SW 1271 (cell line): Measurements from ENCODE around the gene PCDH8.

ENCODE experiments used
- DNase-seq, 2 experiments: peaks; one replicate each; lab custom pipeline; 2025; lab: John Stamatoyannopoulos, UW

Gene PCDH8

DNA sequence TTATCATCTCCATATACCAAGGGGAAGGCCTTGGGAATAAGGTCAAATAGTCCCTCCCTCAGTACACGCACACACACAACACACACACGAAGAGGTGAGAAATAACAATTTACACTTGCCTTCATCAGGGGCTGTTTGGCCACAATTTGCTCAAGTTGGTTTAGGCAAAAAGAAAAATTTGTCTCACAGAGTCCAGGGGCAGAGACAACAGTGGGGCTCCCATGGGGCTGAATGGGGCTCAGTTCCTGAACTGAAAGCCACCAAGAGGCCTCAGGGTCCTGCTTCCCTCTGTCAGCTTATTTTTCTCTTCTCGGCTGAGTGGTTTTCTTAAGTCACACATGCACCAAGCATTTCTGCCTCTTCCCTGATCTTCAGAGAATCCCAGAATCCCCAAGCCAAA, 35.5 kb downstream of the PCDH8 start:
- no peak for DNase-seq

DNA sequence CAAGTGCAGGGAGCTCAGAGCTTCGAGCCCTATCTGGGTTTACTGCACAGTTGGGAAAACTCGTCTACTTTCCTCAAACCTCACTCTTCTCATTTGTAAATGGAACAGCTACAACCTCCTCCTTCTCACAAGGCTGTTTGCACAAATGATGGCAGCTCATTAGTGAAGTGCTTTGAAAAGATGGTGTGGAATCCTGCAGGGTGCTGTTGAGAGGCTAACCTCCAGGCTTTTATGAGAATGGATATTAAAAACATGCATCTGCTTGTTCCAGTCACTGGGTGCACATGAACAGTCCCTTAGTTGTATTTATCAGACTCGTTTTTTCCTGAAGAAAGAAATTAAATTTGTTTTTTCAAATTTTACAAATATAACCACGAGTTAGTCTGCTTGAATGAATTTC, 36.6 kb downstream of the PCDH8 start:
- no peak for DNase-seq

DNA sequence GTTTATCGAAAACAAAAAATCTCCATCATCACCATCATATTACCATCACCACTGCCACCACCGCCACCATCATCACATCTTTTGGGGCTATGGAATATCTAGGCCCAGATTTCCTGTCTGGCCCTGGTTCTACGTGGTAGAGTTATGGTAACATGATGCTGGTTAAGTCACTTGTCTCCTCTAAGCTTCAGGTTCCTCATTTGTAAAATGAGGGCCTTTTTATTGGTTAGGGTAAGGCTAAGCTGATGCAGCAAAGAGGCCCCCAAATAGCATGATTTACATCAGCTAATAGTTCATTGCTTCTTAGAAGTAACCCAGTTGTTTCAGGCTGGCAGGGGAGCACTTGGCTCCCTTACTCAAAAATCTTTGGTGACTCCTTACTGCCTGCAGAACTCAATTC, 37.9 kb downstream of the PCDH8 start:
- no peak for DNase-seq

DNA sequence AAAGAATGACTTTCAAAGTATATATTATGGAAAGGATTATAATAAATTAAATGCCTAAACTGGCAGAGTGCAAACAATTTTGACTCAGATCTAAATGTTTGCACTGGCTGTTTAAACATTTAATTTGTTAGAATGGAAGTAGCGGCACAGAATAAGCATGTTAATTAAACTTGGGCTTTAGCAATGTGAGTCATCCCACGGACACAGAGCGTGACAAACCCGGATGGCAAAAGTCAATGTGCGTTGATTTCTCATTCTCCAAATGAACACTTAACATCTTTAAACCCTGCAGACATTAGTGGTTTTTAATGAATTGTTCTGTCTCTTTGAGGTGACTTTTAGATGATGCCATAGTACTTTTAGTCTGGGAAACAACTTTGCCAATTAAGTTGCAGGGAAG, 38.4 kb downstream of the PCDH8 start:
- no peak for DNase-seq

DNA sequence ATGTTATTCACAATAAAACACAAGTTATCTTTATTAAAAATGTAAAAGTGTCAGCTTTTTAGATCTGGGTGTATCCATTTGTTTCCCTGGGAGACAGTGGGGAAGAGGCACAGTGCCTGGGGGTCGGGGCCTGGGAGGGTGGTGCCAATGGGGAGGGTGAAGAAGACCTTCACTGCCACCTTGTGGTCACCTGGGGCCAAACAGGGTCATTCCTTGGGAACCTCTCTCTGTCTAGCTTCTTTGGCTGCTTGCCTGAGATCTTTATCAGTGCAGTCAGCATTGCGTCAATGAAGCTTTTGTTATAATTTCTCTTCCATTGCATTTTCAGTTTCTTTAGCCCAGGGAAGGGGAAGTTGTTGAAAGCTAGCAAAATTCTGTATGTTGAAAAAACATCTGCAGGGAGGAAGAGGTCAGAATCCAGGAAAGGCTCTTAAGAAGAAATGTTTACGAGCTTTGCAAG, 39.1 kb downstream of the PCDH8 start:
- DNase-seq = peak; percentile 8 to 64

DNA sequence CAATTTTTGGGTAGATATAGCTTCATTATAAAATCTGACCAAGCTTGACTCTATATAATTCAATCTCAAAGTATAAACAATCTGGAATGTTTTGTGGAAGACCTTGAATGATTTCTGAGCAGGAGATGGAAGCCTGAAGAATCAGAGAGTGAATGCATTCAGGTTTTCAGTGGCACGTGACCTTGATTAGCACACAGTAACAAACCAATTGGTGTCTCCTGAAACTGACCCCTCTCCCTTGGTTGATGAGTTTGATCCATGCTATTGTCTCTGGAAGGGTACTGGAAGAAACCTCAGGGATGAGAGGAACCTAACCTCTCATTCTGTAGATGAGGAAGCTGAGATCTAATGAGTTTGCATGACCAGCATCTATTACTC, 39.6 kb downstream of the PCDH8 start:
- no peak for DNase-seq

DNA sequence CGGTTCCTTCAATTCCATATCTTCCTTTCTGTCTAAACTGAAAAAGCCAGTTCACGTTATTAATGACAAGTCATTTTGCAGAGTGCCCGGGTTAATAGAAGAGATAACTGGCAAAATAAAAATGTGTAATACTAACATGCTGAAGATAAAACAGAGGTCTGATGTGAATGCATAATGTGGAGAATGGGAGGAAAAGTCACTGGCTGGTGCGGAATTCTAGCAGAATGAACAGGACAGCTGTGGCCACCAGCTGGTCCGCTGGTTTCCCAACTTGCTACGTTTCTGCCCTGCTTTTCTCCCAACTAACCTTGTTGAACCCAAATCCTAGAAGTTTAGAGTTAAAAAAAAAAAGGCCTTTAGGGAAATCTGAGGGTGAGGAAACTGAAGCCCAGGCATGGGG, 42.4 kb downstream of the PCDH8 start:
- no peak for DNase-seq

DNA sequence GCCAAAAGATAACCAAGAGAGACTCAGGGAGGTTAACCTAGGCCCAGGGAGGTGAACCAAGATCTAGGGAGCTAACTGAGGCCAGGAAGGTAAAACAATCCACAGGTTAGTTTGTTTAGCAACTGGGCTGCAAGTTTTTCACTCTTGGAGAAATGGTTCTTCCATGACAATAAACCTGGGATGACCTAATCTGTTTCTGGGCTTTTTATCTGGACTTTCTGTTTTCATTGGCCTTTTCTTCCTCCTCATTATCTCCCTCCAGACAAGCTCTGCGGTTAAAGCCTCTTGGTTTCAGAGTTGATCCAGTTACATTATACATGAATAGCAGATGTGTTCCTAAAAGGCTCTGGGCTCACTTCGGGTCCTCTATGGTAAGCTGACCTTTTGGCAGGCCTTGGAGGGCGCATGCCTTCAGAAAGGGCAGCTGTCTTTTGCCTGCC, 44.2 kb downstream of the PCDH8 start:
- no peak for DNase-seq

DNA sequence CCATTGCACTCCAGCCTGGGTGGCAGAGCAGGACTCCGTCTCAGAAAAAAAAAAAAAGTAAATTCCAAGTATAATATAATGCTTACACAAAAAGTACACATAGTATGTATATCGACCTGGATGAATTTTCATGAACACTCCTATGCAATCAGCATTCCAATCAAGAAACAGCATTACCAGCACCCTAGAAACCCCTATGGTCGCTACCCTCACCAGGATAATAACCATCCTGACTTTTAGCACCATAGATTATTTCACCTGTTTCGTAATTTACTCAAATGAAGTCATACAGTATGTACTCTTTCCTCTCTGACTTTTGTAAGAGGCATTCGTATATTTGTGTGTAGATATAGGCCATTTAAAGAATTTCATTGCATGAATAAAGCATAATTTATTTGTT, 47.6 kb downstream of the PCDH8 start:
- DNase-seq = no peak

DNA sequence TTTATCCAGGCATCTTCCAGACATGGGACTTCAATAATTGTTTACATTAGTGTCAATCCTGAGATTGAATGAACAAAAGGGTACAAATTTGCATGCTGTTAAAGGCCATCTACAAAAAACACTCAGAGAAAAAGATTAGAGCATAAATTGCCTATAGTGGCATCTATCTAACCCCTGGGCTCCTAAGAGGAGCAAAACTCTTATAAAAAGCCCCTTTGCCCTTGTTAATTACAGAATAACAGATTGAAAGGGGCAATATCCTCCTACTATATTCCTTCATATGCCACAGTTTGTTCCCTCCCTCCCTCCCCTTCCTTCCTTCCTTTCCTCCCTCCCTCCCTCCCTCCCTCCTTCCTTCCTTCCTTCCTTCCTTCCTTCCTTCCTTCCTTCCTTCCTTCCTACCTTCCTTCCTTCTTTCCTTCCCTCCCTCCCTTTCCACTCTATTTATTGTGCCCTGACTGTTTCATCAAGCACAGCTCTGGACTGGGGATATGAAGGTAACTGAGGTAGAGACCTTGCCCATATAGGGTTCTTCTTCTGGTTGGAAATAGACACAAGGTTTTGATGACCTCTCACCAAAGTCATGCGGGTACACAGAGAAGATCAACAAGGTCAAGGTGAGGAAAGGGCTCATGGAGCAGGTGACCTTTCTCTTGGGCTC, 49.5 kb downstream of the PCDH8 start:
- no peak for DNase-seq

DNA sequence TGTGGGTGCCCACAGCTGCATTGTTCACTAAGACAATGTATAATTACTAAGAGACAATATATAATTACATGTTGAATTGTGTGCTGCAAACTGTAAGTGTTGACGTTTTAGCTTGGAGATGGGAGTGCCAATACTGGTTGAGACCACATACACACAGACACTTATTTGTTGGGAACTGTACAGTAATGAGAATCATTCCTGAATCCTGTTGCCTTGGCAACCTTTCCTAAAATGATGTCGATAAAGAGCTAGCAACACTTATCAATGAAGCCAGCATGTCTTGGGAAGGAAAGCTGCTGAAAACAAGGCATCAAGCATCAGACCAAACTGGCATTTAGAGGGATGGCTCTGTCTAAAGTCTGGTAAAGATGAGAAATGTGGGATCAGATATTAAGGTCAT, 51.3 kb downstream of the PCDH8 start:
- no peak for DNase-seq

DNA sequence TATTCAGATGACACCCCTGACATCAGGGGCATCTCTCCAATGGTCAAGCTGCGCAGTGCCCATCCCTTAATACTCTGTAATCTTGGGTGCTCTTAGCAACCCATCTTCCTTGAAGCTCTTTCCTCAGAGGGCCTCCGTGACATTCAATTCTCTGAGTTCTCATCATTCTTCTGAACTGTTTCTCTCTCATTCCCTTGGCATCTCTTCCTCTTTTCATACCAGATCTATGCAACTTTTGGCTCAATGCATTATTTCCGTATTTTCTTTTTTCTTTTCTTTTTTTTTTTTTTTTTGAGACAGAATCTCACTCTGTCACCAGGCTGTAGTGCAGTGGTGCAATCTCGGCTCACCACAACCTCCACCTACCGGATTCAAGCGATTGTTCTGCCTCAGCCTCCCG, 53.9 kb downstream of the PCDH8 start:
- no peak for DNase-seq

DNA sequence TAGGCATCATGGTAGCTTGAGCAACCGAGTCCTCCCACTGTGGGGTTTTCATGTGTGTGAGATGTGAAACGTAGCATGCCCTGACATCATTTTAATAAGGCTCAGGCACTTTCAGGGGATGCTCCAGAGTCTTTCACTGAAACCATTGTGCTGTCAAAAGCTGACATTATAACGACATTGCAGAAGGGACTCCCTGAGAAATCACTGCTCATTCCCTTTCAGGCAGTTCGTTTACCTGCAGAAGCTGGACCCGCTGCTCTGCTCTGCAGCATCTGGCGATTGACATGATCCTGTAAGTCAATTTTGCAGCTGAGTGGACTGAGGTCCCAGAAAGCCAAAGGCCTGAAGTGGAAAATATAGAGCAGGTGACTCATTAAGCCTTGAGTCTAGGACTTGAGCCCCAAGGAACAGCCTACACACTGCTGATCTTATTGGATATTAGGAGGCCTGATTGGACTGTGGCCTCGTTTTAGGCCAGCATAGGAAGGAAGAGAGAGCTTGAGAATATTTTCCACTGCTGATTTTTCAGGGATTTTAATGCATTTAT, 54.9 kb downstream of the PCDH8 start:
- DNase-seq = no peak
